Dermis microvascular lymphatic vessel endothelial cell (primary cell): ENCODE results near the gene SKAP2. TPM values are rescaled to one million over a fixed set of nuclear protein-coding genes. Genes with fewer than 3 reads are reported as not detected.

Experiments
- DNase-seq, 2 donors: peaks; one replicate each; pipeline versions ENCODE4 v3.0.0 to v3.0.0-alpha.2; 2010; ENCODE audit warnings: low read depth in 2 of 2
- total RNA-seq: library from RNA; depleted of rRNA; stranded (reverse); fragments of >200 nt; gene quantifications from 2 replicates; pipeline ENCODE4 v1.2.1, GENCODE V29; 2014

SKAP2 gene
- total RNA-seq, 1 donor from 2014 or later = 9.5 TPM

DNA sequence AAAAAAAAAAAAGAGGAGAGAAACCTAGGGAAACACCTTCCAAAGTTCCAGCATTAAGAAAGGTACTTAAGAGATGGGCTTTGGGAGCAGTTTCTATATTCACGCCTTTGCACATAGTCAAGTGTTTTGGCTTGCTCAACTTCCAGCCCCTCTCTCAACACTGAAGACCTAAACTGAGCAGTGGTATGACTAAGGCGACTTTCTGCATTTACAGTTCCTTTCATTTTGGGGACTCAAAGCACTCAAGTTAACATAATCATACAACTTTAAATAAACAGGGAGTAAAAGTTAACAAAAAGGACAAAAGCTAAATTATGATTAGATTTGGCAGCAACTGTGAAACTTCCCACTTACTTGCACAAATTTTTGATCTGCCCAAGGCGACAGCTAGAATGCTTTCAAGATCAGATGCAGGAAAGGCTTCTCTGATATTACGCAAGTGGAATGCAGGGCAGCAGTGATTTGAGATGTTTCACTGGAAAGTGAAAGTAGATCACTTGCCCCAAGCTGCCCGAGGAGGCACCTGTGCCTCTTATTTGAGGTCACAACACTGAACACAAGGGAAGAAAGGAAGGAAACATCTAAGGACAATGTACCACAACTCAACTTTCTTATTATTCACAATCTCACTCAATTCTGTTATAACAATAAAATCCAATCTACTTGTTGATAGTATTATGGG is 199.5 kb downstream of the SKAP2 start:
- DNase-seq = peak in 1 of 2 donors; percentile 40

DNA sequence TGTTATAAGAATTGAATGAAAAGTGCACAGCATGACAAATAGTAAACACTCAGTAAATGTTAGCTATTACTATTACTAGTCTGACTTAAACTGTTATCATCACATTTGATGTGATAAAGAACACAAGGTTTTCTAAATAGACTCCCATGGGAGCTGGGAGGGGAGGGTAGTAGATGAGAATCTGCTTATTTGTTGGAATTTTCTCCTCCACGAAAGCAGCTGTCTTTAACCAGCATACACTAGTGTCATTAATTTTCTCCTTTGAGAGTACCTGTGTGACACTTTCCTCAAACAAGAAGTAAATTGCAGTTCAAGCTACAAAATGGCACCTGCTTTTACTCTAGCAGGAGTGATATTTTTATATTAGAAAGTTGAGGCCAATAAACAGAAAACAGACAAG is 200.1 kb downstream of the SKAP2 start:
- DNase-seq = no peak

DNA sequence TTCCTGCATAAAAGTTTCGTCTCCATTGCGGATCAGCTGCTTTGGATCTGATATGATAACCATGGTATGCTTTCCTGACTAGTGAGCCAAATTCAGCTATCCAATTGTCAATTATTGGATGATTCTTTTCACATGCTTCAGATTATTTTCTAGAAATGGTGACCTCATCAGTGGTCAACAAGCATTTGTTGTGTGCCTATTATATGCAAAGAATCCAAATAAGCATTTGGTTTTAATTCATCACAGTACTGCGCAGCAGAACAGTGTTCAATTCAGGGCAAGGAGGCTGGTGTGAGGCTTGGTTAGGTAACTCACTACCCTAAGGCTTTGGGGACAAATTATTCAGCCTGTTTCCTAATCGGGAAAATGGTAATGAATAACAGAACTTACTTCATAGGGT is 200.5 kb downstream of the SKAP2 start:
- no peak for DNase-seq

DNA sequence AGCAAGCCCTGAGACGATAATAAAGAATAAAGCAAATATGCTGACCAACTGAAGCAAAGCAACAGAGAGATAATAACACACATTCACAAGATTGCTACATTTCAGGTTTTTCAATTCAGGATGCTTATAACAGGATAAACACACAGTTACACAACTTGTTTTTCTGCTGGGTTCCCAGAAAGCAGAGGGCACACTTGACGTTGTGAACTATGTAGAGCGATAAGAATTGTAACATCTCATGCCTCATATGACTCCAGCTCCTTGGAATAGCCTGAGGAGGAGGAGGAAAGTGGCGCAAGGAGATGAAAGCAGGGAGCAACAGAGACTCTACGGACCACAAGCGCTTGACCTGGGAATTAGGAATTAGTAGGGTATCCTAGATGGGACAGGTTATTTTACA is 201.7 kb downstream of the SKAP2 start:
- DNase-seq = no peak

DNA sequence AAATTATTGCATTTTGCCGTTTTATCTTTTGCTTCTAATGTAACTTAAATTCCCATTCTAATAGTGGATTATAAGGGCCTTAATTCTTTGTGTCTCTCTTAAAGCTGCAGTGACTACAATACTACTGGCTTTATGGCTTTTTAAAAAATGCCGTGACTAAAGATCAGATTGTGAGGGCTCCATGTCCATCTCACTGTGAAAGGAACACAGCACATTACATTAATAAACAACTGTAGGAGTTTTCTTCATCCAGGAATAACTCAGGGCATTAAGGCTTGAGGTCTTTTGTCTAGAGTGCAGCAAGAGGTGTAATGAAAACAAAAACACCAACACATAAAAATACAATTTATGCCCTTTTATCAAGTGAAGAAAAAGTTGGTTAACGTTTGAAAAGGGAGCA is 205.3 kb downstream of the SKAP2 start:
- no peak for DNase-seq

DNA sequence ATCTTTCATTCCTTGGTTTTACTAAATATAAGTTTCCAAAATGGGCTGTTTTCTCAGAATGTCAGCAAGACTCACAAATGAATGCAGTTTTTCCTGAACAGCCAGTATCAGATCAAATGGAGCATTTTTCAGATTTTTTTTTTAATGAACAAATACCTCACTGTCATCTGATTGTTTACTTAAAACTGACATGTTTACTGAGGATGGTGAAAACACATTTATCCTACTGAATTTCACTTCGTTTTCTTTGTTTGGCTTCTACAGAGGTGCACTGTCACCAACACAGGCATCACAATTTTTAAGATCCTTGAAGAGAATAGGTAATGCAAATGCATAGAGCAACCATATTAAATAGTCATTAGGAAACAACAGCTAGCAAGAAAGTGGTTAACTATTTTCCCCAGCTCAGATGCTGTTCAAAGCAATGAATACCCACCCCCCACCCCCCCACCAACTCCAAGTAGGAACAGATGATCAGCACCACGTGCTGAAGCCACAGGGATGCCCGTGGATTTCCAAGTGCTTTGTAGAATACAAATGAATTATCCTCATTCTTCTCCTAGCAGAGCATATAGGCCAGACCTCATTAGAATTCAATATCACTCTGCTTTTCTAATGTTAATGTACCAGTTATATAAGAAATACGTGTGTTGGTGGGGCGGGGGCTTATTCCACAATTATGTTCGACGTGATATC is 205.9 kb downstream of the SKAP2 start:
- DNase-seq = no peak

DNA sequence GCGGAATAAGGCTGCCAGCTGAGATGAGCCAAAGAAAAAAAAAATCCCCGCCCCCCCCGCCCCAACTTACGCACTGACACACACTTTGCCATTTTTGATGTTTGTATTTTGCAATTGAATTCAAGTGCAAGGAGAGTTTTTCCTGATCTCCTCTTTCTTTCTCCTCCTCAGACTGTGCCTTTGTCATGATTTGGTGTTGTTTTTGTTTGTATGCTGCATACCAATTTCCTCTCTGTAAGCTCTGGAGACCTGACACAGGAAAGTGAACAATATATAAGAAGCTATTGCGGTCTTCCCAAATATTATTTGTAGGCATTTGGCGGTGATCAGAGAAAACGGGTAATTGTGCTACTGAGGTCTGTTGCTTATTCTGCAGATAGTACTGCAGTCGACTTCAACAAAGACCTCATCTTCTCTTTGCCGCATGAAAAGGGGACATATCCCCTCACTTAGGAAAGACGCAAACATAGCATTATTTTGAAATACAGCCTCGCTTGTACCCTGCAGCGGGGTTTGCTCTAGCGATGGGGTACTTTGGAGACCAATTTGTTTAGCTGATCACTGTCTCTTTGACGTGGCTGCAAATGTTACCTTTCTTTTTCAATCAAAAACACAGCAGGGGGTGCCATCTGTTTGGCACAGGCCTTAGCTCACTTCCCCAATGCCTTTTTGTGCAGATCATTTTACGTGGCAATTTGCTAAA is 206.6 kb downstream of the SKAP2 start:
- DNase-seq = no peak

DNA sequence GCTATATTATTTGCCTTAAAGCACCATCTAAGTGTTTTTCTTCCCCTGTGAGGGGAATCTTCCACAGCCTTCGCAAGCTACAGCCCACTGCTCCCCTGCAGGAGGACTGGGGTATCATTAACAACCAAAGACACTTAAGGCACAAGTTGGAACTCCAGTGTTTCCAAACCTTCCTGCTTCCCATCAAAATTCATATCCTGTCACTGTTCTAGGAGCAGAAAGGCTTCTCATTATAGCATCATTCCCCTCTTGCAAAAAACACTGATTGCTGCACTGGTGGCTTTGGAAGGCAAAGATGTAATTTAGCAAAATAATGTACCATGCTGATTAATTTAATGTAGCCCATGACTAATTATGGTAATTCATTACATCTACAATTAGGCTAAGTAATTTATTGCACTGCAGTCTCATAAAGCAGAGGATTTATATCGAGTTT is 207.2 kb downstream of the SKAP2 start:
- no peak for DNase-seq

DNA sequence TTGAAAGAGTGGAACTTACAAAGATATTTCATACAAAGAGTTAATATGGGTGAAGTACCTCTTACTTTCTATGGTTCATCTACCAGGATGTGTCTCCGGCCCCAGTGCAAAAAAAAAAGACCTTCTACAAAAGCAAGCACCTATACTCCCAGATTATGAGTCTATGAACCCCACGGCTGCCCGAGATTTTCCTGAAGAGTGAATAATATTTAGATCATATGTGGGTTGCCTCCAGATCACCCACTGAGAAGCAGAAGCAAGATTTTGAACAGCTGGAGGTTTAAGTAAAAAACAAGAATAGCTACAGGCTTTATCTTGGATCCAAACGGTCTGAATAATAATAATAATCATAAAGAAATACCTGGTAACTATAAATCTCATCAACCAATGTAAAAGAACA is 207.7 kb downstream of the SKAP2 start:
- DNase-seq = no peak

DNA sequence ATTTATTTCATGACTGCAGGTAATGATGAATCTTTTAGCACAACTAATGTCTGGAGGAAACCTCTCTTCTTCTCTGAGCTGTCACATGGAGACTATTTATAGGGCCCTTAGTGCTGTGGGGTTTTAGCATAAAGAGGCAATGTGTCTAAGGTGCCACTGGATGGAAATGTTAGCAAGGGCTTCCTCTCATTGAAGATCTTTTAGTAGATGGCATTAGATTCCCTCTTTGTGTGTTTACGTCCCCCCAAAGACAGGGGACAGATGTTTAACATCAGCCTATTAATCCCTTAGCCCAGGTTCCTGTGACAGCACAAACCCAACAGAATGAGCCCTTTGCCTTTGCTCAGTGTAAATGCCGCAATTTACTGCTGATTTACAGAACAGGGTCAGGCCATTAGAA is 208.6 kb downstream of the SKAP2 start:
- DNase-seq = no peak

DNA sequence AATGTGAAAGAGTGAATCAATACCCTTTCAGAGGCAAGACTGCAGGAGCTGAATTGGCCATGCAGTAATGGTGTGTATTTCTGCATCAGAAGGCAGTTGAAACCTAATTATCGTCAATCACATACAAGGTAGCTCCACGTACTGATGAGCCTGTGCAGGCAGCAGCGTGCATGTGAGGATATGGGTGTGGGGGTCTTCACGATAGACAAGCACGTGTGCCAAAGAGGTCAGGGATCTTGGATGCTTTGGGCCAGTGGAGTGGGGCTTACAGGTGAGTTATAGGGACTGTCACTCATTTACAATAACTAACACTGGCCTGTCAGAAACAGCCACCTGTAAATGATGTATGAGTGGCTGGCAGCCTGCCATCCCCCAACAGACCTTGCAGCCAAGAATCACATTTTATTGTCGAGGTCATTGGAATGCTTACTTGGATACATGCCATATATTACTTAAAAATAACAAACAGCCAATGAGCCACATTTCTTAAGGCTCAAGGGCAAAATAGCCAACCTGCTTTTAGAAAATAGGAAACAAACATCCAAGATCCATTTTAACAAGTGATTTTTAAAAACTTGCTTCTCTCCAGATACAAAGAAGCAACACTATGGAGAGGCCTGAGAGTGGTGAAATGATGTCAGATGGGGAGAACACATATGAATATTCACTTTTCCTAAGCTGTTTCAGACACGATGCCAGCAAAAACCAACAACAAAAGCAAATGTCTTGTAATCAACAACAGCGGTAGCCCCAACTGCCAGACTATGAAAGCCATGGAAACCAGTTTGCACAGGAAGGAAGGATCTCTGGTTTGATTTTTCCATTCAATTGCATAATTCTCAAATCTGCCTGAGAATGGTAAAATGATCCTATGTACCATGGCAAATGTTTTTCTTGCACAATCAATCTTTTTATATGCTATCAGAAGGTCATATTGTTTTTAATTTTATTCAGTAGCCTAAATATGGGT is 210.7 kb downstream of the SKAP2 start:
- DNase-seq = peak; percentile 90 to 96

DNA sequence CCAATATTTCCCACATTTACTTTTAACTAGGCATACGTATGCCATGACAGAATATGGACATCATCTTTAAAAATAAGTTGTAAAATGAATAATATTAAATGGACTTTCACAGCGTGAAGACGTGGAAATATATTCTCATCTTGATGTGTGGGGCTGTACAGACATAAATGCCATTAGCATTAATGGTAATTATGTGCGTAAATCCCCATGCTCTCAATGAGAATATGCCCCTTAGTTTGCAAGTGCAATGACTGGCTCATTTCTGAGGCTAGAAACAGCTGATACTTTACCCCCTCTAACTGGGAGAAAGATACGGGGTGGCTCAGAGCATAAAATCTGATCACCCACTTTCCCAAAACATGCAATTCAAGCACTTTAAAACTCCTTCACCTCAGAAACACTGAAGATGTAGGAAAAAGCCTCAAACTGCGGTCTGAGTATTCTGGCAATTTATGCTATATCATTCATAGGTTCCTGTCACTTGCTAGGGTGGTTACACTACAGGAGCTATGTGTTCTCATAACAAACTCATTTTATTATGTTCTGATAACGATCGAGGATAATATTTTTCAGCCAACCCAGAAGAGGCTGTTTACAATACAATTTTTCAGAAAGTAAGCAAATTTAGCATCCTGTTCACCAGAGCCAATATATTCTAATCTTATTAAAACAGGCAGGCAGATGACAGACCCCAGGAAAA is 211.8 kb downstream of the SKAP2 start:
- peak in 1 of 2 donors; percentile 12 for DNase-seq

DNA sequence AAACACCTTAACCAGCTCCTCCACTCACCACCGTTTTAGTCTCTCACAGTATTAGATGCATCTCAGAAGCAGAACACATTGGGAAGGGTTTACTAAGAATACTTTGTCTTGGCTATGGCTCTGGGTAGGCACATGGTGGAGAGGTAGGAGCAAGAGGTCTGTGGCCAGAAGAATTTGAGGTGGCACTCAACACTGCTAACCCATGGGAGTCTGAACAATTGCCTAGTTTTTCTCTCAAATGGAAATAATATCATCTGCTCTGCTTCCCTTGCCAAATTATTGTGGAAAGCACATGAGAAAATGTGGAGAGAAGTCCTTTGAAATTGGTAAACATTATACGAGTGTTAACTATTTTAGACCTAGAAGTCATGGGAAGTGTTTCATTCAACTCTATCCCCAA is 214.3 kb downstream of the SKAP2 start:
- no peak for DNase-seq

DNA sequence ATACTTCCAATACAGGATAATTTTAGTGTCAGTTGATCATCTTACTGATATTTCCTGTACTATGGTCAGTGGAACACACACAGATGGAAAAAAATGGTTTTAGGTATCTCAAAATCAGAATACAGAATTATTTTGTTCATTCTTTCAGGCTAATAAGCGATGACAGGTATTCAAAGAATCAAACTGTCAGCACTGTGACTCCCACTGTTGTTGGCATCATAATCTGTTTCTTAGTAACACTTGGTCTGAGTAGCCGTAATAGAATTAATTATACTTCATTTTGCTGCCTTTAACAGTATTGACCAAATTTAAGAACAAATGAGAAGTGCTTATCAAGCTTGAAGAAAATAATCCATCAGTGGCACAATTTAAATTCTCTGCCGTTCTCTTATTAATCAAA is 215.0 kb downstream of the SKAP2 start:
- no peak for DNase-seq

DNA sequence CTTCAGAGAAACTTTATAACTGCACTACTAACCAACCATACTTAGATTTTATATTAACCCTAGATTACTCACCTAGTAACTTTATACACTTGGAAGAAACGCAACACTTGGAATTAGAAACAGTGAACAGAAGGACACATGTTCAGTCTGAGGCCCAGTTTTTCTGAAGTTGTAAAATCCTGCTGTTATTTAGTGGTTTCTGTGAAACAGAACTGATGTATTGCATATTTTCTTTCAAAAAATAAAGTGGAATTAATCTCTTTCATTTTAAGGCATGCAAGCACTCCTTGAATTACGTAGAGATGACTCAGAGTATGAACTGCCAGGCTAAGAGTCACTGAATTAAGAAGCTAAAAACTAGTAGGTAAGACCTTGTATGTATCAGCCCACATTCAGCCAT is 215.8 kb downstream of the SKAP2 start:
- no peak for DNase-seq

DNA sequence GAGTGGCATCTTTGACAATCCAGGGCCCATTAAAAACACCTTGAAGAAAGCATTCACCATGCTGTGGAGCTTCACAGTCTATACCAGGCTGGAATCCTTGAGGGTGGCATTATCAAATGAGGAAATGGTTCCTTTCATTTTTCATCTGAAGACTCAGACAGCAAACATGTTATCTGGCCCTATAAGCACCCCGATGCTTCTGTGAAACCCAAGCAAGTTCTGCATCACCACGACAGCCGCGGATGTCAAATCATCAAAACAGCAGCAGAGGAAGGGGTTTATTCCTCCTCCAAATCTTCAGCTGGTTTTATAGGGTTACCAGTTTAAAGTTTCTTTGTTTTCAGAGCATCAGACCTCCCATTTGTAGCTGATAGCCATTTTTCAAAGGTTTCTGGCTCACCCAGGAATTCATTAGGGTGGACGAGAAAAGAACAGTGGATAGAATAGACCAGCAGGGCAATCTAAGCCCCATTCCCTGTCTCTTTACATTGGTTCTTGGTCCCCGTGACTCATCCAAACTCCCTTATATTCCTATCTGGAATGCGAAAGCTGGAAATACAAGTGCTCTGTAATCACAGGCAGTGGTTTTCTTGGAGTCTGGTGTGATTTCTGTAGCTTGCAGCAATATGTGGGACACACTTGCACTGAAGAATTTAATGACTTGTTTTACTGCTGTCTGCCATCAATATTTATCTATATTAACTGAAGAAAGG is 217.9 kb downstream of the SKAP2 start:
- DNase-seq = no peak

DNA sequence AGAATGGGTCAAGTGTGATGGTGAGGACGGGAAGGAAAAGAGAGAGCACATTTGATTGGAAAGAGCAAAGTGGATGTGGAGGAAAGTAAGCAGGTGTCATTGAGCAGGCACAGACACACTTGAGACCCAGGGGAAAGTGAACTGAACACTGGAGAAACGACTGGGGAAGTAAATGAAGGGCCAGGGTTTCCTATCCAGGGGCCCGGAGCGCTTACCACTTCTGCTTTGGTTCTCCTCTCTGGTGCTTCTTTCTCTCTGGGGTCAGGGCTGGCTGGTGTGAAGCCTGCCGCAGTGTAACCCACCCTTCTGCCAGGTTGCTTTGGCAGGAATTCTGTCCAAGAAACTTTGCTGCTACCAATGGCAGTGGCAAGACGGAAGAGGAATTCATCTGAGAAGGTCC is 219.3 kb downstream of the SKAP2 start:
- DNase-seq = no peak

DNA sequence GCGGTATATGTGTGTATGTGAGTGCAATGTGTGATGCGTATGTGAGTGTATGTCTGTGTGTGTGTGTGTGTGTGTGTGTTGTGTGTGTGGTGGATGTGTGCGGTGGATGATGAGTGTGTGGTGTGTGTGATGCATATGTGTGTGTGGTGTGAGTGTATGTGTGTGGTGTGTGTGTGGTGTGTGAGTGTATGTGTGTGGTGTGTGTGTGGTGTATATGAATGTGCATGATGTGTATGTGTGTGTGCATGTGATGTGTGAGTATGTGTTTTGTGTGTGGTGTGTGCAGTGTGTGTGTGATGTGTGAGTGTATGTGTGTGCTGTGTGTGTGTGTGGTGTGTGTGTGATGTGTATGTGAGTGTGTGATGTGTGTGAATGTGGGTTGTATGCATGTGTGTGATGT is 222.0 kb downstream of the SKAP2 start:
- no peak for DNase-seq

DNA sequence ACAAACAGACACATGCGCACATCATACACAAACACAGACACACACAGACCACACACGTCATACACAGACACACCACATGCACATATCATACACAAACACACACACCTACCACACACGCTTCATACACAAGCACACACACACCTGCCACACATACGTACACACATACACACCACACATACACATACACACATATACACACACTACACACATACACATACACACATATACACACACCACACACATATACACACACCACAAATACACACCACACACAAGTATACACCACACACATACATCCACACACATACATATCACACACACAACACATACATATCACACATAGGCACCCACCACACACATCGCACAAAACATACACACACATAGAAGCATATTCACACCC is 224.7 kb downstream of the SKAP2 start:
- no peak for DNase-seq

DNA sequence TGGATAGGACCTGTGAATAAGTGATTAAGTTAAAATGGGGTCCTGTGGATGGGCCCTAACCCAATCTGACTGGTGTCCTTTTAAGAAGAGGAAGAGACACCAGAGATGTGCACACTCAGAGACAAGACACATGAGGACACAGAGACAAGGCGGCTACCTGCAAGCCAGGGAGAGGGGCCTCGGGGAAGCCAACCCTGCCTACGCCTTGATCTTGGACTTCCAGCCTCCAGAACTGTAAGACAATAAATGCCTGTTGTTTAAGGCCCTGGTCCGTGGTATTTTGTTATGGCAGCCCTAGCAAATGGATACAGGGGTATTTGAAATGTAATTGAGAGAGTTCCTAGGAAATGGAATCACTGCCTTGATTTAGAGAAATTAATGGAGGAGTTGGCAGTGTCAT is 225.3 kb downstream of the SKAP2 start:
- no peak for DNase-seq
